Nephron (organoid): ENCODE results near the gene ZNF618.

ENCODE experiments used
- H3K27ac Mint-ChIP-seq, 3 experiments: 2 replicates each; pipeline ENCODE4 v1.8.0; 2020; ENCODE audit warnings: mixed read lengths in 3 of 3, mild to moderate bottlenecking in 2 of 3, moderate library complexity in 1 of 3
- H3K27me3 Mint-ChIP-seq: 2 replicates; pipeline ENCODE4 v1.8.0; 2021; ENCODE audit warnings: low read depth, mild to moderate bottlenecking, moderate library complexity, mixed read lengths
- H3K36me3 Mint-ChIP-seq: 2 replicates; pipeline ENCODE4 v1.8.0; 2020; ENCODE audit warnings: low read depth, mixed read lengths
- H3K4me1 Mint-ChIP-seq: 2 replicates; pipeline ENCODE4 v1.8.0; 2020; ENCODE audit warnings: mixed read lengths
- H3K4me3 Mint-ChIP-seq, 3 experiments: 2 replicates each; pipeline ENCODE4 v1.8.0; 2020; ENCODE audit warnings: mild to moderate bottlenecking in 3 of 3, mixed read lengths in 3 of 3, moderate library complexity in 2 of 3
- H3K9me3 Mint-ChIP-seq: 2 replicates; pipeline ENCODE4 v1.8.0; 2020; ENCODE audit warnings: mixed read lengths
- CTCF ChIP-seq, 3 experiments: fragments of 200-600 bp; sonication (generic); IDR thresholded peaks; one replicate each; pipeline ENCODE4 v1.5.0; 2021; ENCODE audit warnings: antibody characterized with exemption in 3 of 3; ENCODE audit not compliant: unreplicated experiment in 3 of 3

The ZNF618 gene

GRCh38 chr9:114071197-114071795 lies 195.2 kb downstream of the ZNF618 start:
- no peak overlapping the region for H3K27ac Mint-ChIP-seq
- no peaks in the 10 kb centered on the region for H3K36me3 Mint-ChIP-seq
- H3K4me3 Mint-ChIP-seq = no peak overlapping the region
- H3K4me1 Mint-ChIP-seq = peaks cover 10% of the 10 kb centered on the region
- H3K9me3 Mint-ChIP-seq = peaks cover 2% of the 10 kb centered on the region
- peaks cover 16% of the 10 kb centered on the region for H3K27me3 Mint-ChIP-seq
- no peak for TF ChIP-seq CTCF (IDR thresholded peaks at IDR 0.05; ENCODE audit: unreplicated experiment in 3 of 3)

GRCh38 chr9:114072184-114073140 lies 196.4 kb downstream of the ZNF618 start:
- no peak overlapping the region for H3K4me3 Mint-ChIP-seq
- peaks cover 2% of the 10 kb centered on the region for H3K9me3 Mint-ChIP-seq
- H3K27me3 Mint-ChIP-seq = peaks cover 21% of the 10 kb centered on the region
- H3K27ac Mint-ChIP-seq = peak overlapping the region in 2 of 3 experiments; percentile 73 to 90
- H3K4me1 Mint-ChIP-seq = peaks cover 10% of the 10 kb centered on the region
- H3K36me3 Mint-ChIP-seq = no peaks in the 10 kb centered on the region
- TF ChIP-seq CTCF (IDR thresholded peaks at IDR 0.05; ENCODE audit: unreplicated experiment in 3 of 3) = no peak

- H3K4me1 Mint-ChIP-seq = peaks cover 10% of the 10 kb centered on the region
- H3K27me3 Mint-ChIP-seq = peaks cover 21% of the 10 kb centered on the region
- TF ChIP-seq CTCF (IDR thresholded peaks at IDR 0.05; ENCODE audit: unreplicated experiment in 3 of 3) = no peak
- H3K36me3 Mint-ChIP-seq = no peaks in the 10 kb centered on the region
- H3K4me3 Mint-ChIP-seq = no peak overlapping the region
- H3K27ac Mint-ChIP-seq = peak overlapping the region in 2 of 3 experiments; percentile 1 to 18
- peaks cover 2% of the 10 kb centered on the region for H3K9me3 Mint-ChIP-seq
These were observed 199.5 kb downstream of the ZNF618 start for GRCh38 chr9:114075602-114076001.

- H3K27ac Mint-ChIP-seq = no peak overlapping the region
- no peak for TF ChIP-seq CTCF (IDR thresholded peaks at IDR 0.05; ENCODE audit: unreplicated experiment in 3 of 3)
- peaks cover 23% of the 10 kb centered on the region for H3K27me3 Mint-ChIP-seq
- H3K4me1 Mint-ChIP-seq = peaks cover 10% of the 10 kb centered on the region
- H3K4me3 Mint-ChIP-seq = no peak overlapping the region
- no peaks in the 10 kb centered on the region for H3K36me3 Mint-ChIP-seq
- H3K9me3 Mint-ChIP-seq = peaks cover 2% of the 10 kb centered on the region
These were observed 200.4 kb downstream of the ZNF618 start for GRCh38 chr9:114076237-114077161.

GRCh38 chr9:114077162-114077837 lies 201.2 kb downstream of the ZNF618 start:
- Mint-ChIP-seq H3K27me3 (peaks cover 28% of the 10 kb centered on the region), H3K4me1 (peaks cover 6% of the 10 kb centered on the region), H3K4me3 (no peak overlapping the region), H3K36me3 (no peaks in the 10 kb centered on the region), H3K27ac (peak overlapping the region; percentile 27 to 71 (median 37)), H3K9me3 (peaks cover 2% of the 10 kb centered on the region)
- TF ChIP-seq CTCF (IDR thresholded peaks at IDR 0.05; ENCODE audit: unreplicated experiment in 3 of 3) = no peak
